ENCODE measurements around the gene CCNT2.

- TF ChIP-seq CTCF (conservative IDR thresholded peaks at IDR 0.05; ENCODE audit: low read depth, low read length) (no peak), EZH2 (IDR thresholded peaks at IDR 0.05; ENCODE audit: low read length, unreplicated experiment) (no peak), EZH2phosphoT487 (IDR thresholded peaks at IDR 0.05; ENCODE audit: borderline replicate concordance, low read length) (no peak)
Observed at GRCh38 chr2:134946073-134946472, 27.5 kb downstream of the CCNT2 start.

Measured in PC-3 (cell line).